GM20000 (cell line): Measurements from ENCODE around the gene ADGRB3.

Experiments used
- DNase-seq: peaks from one replicate; pipeline ENCODE4 v3.0.0; 2012; ENCODE audit warnings: low spot score
- TF ChIP-seq, protein P1 (sequence below): IDR thresholded peaks from 2 replicates; pipeline ENCODE4 v1.5.1; 2012; ENCODE audit warnings: mild to moderate bottlenecking, control low read depth; ENCODE audit errors: extremely low read depth, missing control alignments

The ADGRB3 gene

DNA sequence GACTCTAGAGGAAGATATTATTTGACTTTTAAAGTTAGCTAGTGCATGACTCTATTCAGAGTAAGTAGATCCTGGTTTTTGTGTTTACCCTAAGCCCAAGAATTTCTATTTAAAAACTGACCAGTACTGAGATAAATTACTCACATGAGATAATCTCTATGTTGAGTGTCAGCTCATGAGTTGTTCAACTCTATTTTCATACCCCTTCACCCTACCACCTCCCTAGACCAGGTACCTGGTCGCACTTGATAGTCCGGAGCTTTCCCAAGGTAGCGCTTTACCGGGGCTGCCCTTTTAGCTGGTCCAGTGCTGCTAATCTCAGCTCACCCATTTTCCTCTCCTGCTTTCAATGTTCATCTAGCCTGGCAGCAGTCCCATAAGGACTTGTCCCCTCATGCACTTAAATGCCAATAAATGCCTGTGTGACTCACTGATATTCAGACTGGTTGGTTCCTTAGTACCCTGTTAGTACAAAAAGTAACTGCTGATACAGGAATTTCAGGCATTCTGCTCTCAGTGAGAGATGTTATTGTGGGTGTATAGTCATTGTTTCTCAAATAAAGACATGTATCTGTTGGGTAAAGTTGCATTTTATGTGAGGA lies 503.9 kb downstream of the ADGRB3 start:
- no peak for DNase-seq

DNA sequence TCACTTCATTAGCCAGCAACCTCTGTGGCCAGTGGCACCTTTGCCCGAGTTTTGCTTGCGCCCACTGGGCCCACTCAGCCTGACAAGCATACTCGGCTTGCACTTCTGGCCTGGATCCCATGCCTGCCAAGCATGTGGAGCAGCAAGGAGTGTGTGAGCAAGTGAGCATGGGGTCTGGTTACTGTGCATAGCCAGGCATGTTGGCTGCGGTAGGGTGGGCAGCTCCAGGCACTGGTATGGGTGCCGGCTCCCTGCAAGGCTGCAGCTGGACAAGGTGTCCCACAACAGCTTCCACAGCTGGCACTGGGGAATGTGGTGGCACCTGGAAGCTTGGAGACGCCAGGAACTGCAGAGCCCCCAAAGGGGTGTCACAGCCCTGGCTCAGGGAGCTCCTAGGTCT lies 510.0 kb downstream of the ADGRB3 start:
- TF ChIP-seq, protein P1, sequence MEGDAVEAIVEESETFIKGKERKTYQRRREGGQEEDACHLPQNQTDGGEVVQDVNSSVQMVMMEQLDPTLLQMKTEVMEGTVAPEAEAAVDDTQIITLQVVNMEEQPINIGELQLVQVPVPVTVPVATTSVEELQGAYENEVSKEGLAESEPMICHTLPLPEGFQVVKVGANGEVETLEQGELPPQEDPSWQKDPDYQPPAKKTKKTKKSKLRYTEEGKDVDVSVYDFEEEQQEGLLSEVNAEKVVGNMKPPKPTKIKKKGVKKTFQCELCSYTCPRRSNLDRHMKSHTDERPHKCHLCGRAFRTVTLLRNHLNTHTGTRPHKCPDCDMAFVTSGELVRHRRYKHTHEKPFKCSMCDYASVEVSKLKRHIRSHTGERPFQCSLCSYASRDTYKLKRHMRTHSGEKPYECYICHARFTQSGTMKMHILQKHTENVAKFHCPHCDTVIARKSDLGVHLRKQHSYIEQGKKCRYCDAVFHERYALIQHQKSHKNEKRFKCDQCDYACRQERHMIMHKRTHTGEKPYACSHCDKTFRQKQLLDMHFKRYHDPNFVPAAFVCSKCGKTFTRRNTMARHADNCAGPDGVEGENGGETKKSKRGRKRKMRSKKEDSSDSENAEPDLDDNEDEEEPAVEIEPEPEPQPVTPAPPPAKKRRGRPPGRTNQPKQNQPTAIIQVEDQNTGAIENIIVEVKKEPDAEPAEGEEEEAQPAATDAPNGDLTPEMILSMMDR, result no peak
- no peak for DNase-seq

More for the DNA sequence above, 503.9 kb downstream of the ADGRB3 start:
- TF ChIP-seq, protein P1, result no peak

DNA sequence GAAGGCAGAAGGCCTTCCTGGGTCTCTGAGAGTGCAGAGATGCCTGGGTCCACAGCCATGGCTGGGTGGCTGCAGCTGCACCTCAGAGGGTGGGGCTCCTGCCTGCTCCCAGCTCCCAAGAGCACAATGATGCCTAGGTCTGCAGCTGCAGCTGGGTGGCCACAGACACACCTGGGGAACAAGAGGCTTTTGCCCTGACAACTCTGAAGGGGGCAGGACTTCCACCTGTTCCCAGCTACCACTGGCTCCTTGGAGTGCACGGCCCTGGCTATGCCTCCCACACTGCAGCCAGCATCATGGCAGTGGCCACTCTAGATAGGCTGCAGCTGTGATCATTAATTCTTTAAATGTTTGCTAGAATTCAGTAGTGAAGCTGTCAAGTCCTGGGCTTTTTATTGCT lies 511.3 kb downstream of the ADGRB3 start:
- DNase-seq, result no peak
- TF ChIP-seq, protein P1, result no peak

DNA sequence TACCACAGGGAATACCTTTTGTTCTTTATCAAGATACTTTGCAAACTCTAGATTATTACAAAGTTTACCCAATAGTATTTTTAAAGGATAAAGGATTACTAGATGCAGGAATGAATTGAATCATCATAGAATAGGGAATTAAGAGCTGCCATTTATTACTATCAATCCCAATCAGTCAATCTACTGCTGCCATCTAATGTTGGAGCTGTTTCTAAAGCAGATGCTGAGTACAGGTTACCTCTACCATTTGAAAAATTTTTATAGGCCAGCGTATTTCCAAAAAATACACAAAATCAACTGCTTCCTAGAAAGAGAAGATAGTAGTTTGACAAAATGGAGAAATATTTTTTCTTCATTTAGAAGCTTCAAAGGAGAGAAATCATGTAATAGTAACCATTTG lies 520.4 kb downstream of the ADGRB3 start:
- TF ChIP-seq, protein P1, result no peak
- DNase-seq, result no peak

DNA sequence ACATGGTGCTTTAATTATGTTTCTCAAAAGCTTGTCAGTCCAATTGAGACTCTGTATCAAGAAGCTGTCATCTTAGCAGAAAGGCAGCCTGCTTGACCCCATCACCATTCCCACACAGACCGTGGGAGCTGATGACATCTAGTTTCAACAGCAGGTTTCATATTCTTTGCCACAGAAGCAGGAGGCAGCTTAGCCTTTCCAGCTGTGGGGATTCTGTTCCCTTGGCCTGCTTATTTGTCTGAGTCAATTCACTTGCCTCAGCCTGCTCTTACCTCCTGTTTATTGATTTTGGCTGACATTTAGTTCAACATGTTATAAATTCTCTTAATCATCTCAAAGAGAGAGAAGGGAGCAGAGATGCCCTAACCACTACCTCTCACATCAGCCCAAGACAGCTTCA lies 527.7 kb downstream of the ADGRB3 start:
- TF ChIP-seq, protein P1, result no peak
- DNase-seq, result no peak

DNA sequence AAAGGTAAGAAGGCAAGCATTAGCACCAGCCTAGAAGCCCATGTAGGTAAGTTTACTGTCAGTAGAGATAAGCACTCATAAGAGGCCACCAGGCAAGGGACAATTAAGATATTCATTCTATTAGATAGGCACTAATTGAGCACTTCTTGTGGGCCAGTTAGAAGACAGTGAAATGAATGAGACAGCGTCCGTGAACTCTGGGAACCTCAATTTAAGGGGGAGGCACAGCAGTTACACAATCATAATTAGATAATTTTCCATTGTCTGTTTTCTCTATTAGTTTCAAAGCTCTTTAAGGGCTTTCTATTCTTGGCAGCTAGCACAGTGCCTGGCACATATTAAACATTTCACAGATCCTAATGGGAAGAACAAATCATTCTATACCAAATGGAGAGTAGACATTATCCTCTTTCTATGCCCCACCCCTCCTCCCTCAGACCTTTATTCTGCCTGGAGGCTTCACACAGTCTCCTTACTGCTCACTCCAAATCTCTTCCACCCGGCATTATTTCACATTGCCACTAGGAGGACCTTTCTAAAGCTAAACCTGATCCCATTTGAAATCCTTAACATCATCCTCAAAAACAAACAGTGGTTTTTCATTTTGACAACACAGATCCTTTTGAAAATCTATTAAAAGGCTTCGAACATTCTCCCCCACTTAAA lies 529.6 kb downstream of the ADGRB3 start:
- TF ChIP-seq, protein P1, result no peak
- no peak for DNase-seq

DNA sequence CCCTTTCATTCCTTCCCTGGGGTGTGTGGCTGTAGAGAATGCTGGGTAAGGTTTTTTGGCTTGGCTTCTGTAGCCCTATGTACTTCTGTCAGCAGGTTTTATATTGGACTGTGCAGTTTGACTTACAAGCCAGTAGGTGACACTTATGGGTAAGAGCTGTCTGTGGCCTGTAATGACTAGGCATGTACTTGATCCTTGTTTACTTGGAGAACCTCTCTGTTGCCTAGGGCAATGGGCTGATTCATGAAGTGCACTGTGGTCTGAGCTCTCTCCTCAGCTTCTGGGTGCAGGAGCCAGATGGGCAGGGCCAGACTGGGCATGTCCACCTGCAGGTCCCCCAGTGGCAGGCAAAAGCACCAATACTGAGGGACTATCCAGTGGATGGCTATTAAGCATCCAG lies 544.6 kb downstream of the ADGRB3 start:
- DNase-seq, result no peak
- TF ChIP-seq, protein P1, result no peak
